GM18907 (cell line): ENCODE measurements around the gene PRR15.
"Not testable (repeated sequence)": the region's sequence is repeated elsewhere in the genome, so short reads cannot be mapped to it uniquely, and the experiment has no call there.

ENCODE experiments used
- ATAC-seq: cut with Tn5 transposase; IDR thresholded peaks from one replicate; pipeline ENCODE4 v1.9.1; 2021; ENCODE audit warnings: mild to moderate bottlenecking, moderate library complexity; ENCODE audit not compliant: unreplicated experiment

PRR15 gene, protein sequence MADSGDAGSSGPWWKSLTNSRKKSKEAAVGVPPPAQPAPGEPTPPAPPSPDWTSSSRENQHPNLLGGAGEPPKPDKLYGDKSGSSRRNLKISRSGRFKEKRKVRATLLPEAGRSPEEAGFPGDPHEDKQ

DNA sequence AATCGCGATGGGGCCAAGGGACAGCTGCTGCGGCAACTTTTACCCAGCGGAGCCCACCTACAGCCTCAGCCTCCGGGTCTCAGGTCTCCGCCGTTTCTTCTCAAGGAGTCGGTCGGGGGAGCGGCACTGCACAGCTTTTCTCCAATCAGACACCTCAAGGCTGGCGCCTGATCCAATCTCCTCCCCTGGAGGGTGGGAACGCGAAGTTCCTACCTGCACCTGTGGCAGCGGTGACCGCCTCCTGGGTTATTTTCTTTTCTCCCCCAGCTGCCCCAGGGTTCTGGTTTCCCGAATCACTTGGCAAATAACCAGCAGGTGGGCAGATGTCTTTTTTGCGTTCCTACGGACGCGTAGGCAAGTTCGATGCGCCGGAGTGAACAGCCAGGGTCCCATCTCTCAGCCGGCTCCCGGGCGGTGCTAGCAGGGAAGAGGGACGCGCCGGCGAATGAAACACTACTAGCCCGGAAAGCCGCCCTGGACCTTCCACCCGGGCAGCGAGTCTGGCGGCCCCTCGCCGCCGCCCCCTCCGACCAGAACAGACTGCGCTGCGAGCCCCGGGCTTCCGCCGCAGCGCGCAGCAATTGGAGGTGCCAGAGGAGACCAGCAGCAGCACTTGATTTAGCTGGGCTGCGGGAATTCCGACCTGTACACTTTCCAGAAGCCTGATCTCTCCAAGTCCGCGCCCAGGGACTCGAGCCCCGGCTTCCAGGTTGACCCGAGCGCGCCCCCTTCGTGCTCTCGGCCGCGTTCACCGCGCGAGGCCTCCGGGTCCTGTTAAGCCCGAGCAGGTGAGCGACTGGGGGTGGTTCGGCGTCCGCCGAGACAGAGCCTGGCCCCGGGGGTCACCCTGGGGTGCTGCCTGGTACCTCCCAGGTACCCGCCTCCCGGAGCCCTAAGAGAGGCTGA, at the start of gene PRR15:
TSS of gene PRR15 (plus strand) at position 246 of the 906 bp plus-strand sequence. CDS start 2,495 bp downstream, outside the sequence.
- no peak for ATAC-seq

DNA sequence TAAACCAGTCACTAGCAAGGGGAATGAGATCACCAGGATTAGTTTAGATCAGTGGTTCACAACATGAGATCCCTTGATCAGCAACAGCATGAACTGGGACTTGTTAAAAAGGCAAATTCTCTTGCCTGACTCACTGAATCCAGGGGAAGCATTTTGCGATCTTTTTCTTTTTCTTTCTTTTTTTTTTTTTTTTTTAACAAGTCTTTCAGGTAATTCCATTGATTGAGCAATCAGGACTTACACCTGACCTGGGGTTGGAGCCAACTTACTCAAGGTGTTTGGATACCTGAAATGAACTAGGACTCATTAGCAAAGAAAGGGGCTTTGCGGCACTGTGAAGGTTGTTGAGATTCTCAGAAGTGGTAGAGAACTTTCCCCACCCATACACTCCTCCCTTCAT, 47.1 kb upstream of the PRR15 start:
- no peak for ATAC-seq

DNA sequence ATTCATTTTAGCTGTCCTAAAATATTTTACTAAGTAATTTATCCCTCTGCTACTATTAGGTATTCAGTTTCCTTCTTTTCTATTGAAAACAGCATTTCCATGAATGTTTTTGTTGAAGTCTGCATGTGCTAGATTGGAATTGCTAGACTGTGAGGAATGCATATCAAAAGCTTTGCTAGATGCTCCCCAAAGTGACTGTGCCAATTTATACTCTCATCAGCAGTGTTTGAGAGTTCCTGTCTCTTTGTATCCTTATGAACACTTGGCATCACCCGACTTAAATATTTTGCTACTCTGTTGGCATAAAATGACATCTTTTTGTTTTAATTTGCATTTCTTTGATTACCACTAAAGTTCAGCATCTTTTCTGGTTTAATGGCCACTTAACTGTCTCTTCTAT, 45.0 kb upstream of the PRR15 start:
- no peak for ATAC-seq

DNA sequence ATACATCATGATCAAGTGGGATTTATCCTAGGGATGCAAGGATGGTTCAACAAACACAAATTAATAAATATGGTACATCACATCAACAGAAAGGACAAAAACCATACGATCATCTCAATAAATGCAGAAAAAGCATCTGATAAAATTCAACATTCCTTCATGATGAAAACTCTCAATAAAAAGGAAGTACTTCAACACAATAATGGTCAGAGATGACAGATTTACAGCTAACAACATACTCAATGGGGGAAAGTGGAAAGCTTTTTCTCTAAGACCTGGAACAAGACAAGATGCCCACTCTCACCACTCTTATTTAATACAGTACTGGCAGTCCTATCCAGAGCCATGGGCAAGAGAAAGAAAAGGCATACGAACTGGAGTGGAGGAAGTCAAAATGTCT, 39.9 kb upstream of the PRR15 start:
- ATAC-seq = no peak

DNA sequence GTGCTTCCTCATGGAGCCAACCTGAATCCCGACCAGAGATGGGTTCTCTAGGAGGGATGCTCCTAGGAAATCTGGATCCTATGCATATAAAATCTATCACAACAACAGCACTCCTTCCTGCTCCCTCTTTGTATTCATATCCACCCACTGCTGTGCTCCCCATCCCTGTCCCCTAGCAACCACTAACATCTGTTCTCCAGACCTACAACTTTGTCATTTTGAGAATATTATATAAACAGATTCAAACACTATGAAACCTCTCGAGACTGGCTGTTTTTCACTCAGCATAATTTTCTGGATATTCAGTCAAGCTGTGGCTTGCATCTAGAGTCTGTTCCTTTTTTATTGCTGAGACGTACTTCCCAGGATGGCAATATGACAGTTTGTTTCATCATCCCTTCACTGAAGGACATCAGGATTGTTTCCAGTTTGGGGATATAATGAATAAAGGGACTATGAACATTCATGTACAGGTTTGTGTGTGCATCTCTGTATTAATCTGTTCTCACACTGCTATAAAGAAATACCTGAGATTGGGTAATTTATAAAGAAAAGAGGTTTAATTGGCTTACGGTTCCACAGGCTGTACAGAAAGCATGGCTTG, 36.0 kb upstream of the PRR15 start:
- ATAC-seq = no peak

DNA sequence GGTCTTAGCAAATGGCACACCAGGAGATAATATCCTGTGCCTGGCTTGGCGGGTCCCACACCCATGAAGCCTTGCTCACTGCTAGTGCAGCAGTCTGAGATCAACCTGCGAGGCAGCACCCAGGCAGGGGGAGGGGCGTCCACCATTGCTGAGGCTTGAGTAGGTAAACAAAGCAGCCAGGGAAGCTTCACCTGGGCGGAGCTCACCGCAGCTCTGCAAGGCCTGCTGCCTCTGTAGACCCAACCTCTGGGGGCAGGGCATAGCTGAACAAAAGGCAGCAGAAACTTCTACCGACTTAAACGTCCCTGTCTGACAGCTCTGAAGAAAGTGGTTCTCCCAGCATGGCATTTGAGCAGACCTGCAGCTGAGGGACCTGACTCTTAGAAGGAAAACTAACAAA, 35.1 kb upstream of the PRR15 start:
- not testable (repeated sequence) for ATAC-seq

DNA sequence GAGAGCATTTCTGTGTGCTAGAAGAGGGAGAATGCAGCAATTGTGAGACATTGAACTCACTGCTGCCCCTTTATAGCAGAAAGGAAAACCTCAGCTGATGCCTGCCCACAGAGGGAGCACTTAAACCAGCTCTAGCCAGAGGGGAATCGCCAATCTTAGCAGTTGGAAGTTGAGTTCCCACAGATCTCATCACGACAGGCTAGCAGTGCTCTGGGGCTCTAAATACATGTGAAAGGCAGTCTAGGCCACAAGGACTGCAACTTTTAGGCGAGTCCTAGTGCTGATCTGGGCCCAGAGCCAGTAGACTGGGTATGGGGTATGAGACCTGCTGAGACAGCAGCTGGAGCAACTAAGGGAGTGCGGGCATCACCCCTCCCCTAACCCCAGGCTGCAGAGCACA, 25.2 kb upstream of the PRR15 start:
- ATAC-seq = no peak

DNA sequence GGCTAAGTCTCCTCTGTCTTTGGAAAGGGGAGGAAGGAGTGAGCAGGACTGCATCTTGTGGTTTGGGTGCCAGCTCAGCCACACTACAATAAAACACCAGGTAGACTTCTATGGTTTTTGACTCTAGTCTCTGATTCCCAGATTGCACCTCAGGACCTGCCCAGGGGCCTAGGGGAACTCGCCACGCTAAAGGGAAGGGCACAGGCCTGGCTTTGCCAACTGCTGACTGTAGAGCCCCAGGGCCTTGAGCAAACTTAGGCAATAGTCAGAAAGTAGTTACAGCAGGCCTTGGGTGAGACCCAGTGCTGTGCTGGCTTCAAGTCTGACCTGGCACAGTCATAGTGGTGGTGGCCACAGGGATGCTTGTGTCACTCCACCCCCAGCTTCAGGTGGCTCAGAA, 24.2 kb upstream of the PRR15 start:
- no peak for ATAC-seq

DNA sequence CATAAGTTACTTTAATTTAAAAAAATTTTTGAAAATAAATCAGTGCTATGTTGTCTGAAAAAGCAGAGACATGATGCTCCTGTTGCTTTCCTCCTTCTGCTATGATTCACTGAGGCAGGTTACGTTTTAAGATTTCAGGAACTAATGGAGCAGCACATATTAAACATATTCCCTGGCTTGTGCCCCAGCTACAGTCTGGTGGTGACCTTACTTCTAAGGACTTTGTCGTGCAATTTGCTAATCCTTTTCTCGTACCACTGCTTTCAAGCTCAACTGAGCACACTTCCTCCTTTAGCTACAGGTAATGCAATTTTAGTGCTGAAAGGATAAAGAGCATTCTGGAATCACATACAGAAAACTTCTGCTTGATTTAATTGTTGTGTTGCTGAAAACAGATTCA, 16.2 kb upstream of the PRR15 start:
- ATAC-seq = no peak

DNA sequence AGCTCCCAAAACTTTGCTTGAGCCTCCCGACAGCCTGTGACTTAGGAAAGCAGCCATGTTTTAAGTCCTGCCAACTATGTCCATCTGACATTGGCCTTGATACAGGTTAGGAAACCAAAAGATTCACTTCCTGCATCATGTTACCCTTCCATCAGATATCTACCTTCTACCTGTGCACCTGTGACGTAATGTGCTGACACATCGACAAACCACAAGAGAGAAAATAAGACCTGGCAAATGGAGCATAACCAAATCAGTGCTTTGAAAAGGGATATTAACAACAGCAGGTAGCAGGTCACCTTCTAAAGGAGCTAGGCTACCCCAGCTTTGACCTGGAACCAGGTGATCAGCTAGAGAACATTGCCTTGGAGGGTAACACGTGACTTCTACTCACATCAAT, 14.8 kb upstream of the PRR15 start:
- no peak for ATAC-seq

DNA sequence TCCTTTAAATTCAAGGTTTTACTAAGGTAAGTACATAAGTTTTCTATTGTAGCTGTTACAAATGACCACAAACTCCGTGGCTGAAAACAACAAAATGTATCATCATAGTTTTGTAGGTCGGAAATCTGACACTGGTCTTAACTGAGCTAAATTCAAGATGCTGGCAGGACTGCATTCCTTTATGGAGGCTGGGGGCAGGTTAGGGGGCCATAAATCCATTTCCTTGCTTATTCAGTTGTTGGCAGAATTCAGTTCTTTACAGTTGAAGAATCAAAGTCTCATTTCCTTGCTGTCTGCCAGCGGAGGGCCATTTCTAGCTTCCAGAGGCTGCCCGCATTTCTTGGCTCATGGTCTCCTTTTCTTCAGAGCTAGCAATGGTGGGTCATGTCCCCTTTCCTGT, 11.2 kb upstream of the PRR15 start:
- ATAC-seq = no peak

DNA sequence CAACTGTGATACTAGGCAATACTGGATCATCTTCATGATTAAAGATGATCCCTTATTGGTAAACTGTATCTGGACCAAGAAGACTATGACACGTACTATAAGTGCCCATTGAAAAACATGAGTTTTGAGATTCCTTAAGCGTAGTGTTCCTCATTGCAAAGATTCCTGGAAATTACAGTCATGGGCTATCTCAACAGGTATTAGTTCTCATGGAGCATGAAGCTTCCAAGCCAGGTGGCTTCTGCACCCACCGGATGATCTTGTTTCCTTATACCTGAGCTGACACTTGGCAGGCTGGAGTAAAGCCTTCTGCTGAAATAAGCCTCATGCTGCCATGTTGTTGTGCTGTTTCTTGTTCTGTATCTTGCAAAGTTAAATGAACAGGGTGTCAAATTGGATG, 8.6 kb upstream of the PRR15 start:
- no peak for ATAC-seq

DNA sequence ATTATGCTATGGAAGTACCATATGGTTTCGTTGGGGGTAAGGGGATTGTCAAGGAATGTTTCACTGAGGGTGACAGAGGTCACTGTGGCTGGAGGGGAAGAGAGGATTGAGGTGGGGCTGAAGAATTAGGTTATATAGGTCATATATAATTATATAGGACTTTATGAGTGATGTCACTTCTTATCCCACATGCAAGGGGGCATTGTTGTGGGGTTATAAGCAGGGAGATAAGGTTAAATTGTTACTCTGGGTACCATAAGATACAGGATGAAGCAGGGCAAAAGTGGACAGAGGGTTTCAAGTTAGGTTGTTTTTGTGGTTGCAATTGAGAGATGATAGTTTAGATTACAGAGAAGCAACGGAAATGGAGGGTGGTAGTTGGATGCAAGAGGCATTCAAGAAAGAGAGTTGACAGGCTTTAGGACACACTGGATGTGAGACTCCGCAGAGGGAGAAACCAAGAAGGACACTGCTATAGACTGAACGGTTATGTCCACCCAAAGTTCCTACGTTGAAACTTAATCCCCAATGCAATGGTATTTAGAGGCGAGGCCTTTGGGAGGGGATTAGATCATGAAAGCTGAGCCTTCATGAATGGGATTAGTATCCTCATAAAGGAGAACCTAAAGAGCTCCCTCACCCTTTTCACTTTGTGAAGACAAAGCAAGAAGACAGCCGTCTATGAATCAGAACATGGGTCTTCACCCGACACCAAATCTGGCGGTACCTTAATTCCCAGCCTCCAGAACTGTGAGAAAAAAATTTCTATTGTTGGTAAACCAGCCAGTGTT, 7.0 kb upstream of the PRR15 start:
- ATAC-seq = no peak

DNA sequence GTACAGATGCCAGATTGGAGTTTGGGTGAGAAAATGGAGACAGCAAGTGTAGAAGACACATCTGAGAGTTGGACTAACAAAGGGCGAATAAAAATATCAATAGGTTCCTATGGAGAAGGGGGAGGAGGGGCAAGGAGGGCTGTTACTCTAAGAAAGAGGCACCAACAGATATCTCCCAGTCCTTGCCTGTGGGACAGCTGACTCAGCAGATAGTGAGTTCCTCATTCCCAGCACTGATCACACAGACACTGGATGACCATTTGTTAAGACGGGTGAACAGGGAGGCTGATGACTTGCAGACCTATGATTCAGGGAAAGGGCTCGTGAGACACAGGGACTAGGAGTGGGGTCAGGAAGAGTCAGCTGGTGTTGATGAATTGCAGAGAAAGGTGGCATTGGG, 5.7 kb upstream of the PRR15 start:
- ATAC-seq = no peak

DNA sequence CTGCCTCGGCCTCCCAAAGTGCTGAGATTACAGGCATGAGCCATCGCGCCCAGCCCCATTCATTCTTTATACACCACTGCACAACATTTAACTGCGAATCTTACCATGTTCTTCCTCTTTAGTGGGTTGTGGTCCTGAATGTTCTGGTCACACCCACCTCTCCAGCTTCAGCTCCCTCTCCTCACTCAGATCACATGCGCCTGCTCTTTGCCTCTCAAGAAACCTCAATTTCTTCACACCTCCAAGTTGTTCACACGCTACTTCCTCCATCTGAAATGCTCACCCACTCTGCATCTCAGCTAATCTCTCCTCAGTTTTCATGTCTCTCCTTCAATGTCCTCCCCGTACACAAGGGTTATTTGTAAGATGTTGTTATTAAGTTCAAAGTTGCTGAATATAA, 2.4 kb upstream of the PRR15 start:
- no peak for ATAC-seq

DNA sequence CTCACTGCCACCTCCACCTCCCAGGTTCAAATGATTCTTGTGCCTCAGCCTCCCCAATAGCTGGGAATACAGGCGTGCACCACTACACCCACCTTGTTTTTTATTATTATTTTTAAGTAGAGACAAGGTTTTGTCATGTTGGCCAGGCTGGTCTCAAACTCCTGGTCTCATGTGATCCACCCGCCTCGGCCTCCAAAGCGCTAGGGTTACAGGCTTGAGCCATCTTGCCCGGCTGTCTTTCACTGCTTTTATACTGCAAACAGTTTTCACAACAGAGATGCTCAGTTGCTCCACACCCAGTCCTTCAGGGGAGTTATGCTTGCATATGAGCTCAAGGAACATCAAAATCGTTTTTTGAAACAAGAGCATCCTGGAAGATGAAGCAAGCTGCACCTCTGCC, 1.3 kb upstream of the PRR15 start:
- ATAC-seq = no peak

DNA sequence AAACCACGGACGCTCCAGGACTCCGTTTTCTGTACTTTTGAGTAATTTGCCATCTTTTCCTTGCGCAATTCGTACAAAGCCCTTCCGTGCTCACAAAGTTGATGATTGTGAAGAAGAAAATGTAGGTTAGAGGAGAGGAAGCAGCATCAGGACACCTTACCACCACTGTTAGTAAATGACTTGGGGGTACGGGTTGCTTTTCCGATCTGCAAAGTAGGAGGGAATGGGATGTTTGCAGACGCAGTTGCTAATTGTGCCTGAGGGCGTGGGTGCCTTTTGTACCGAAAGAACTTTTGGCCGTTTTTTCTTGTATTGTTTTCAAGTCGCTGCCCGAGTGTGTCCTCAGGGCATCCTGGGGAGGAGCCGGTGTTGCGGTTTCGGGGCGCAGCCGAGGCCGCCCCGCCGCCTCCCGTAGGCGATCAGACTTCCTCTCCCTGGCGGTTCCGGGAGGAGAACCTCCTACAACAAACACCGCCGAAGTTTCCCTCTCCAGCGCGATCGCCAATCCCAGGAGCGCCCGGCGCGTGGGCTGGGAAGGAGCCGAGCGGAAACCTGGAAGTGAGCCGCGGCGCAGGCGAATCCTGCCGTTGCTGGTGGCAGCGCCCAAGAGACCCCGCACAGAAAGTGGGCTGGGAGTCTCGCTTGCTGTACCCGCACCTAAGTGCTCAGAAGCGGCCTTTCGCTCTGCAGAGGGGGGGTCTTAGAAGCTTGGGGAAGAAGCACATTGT, 1.0 kb downstream of the PRR15 start:
- no peak for ATAC-seq

DNA sequence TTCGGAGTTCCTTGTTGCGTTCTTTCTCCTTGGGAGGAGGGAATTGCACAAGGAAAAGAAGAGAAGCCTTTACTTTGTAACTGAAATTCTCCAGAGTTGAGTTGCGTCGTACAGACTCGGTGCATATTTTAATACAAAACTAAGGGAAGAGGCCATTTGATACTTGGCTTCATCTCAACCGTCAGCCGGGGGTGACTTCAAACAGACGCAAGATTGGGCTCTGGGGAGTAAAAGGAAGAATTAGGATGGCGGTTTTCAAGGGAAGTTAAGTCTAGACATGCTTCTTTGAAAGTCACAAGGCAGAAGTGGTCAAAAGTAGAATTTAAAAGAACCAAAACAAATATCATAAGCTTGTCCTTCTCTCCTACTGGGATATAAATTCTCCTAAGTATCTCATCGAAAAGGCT, 1.6 kb downstream of the PRR15 start:
- ATAC-seq = no peak

DNA sequence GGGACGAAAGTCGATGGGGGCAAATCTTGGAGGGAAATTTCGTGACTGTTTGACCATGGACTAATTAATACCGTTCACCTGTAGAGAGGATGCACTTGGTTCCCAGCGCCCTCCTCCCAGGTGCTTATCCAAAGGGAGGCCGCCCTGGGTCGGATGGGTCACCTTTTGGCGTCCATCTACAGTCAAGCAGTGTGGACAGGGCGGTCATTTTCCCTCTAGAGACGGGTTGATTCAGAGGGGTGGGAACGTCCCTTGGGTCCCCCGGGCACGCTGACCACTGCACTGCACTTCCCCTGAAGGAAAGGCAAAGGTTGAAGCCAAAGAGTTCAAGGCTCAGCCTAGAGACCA, 2.0 kb downstream of the PRR15 start:
- ATAC-seq = no peak

DNA sequence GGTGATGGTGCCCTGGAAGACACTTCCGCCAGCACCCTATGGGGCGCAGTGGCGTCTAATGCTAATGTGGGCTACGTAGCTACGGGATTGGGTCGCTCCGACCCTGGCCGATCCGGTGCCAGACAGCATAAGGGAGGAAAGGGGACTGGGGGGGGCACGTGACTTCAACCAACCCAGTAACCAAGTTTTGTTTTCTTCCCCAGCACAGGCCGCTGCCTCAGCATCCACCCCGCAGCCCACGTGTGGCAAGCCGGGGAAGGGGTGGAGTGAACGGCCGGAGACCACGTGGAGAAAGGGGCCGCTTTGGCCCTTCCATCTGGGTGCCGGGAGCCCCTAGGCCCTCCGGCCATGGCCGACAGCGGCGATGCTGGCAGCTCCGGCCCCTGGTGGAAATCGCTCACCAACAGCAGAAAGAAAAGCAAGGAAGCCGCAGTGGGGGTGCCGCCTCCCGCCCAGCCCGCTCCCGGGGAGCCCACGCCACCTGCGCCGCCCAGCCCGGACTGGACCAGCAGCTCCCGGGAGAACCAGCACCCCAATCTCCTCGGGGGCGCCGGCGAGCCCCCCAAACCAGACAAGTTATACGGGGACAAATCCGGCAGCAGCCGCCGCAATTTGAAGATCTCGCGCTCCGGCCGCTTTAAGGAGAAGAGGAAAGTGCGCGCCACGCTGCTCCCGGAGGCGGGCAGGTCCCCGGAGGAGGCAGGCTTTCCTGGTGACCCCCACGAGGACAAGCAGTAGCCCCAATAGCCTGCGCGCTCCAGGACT, 2.5 kb downstream of the PRR15 start:
- no peak for ATAC-seq
